ENCODE measurements around the gene TBK1.

TBK1 gene

DNA sequence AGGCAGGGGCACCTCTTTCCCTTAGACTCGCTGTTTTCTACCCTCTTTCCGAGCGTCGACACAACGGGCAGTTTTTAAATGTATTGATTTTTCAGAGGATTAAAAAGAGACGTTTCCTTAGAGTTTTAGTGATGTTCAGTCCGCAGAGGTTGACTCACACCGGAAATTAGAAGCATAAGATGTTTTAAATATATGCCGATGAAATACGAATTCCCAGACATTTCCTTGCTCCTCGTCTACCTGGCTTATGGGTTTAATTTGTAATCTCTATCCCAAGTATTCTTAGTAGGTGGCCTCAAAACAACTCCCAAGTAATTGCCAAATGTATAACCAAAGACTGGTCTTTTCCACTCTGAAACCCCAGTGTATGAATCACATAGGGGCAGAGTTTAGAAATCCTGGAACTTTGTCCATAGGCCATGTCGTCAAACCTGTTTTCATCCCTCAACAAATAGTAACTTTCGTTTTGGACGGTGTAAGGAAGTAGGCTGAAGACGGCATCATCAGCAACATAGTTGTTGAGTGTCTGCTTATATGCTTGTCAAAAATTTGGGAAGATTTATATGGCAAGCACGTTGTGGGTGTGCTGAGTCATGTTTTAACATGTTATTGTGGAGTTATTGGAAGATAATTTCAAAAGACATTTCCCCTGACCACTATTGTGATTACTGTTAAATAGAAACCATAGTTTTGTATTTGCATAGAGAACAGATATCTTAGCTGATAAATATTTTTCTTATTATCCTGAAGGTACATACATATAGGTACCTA, 824 bp downstream of the TBK1 start:
- no peak for DNase-seq

DNA sequence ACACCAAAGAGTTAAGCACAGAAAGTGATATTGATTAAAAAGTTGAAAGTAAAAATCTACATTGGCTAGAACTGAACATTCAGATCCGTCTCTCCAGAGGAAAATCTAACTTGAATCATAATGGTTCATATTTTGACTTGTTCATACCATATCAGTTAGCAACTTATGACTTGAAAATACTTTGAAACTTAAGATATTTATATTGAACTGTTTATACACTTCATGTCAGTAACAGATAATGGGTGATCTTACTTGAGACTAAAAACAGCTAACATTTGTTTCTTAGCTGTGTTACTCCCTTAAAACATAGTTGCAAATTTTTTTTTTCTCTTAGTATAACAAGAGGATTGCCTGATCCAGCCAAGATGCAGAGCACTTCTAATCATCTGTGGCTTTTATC, 3.6 kb downstream of the TBK1 start:
- DNase-seq, result no peak

DNA sequence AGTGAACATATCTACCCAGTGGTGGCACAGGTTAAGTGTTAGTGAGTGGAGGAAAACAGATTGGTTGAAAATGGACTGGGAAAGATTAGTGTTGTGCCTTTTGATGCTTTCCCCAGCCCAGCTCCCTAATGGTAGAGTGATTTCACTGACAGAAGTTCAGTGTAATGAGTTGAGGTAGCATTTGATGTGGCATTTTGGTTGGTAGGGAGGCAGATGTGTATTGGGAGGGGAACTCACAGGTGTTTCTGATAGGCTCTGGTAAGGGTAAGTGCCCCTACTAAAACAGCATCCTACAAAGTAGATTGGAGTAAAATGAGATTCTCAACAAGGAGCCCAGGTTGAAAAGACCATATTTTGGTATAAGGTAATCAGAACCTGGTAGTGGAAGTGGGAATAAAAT, 4.2 kb downstream of the TBK1 start:
- no peak for DNase-seq

DNA sequence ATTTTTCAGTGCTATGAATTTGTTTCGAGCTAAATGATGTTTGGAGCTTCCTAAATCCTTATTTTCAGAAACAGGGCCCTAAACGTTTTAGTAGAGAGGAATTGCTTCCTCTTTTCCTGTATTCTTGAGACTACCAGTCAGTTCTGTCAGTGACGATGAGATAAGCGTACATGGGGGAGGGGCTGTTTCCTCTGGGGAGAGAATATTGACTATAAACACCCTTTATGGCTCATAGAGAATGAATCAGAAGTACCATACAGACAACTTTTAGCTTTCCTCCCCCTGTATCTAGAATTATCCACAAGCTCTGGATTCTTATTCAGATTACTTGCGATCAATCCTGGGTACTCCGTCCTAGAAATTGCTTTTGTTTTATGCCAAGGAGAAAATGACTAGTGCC, 5.1 kb downstream of the TBK1 start:
- DNase-seq, result no peak

DNA sequence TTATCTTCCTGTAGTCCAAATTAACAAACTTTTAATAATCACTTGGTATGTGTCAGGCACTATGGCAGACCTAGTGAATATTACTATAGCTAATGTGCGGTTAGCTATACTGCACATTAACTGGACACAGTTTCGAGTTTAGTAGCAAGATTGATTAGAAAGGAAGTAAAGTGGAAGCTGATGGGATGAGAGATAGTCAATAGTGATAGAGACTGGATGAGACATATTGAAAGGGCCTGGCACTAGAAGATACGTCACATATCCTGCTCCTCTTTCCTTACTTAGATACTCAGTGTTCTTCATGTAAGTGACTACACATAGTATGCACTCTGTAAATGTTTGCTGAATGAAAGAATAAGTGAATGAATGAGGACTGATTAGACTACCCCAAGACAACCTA, 5.5 kb downstream of the TBK1 start:
- DNase-seq, result no peak

DNA sequence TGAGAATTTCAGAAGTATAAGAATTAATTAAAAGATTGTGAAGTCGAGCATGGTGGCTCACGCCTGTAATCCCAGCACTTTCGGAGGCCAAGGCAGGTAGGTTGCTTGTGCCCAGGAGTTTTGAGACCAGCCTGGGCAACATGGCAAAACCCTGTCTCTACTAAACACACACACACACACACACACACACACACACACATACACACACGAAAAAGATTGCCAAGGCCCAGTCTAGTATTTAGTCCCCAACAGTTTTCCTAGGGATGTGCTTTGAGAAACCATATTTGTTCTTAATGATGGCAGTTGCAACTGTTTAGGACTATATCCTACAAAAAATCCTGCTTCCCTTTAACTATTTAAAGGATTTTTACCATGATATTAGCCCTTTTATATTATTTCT, 6.0 kb downstream of the TBK1 start:
- no peak for DNase-seq

DNA sequence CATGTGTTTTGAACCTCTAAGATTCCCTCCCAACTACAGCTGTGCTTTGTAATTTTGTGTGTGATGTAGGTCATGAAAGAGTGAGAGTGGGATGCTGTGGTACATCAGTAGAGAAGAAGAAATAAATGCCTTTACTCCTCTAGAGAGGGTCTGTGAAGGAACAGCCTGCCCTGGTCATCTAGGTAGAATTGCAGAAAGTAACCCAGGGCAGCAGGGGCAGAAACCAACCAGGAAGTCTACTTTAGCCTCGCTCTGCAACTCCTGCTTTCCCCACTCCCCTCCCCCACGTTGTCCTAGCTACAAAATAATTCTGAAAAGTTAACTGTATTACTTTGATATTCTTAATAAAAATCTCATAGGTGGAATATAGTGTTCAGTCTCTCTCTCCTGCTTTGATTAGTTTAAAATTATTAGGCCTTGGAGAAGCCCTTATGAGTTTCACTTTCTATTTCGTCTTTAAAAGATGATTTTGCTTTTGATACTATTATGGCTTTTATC, 7.5 kb downstream of the TBK1 start:
- DNase-seq, result no peak

DNA sequence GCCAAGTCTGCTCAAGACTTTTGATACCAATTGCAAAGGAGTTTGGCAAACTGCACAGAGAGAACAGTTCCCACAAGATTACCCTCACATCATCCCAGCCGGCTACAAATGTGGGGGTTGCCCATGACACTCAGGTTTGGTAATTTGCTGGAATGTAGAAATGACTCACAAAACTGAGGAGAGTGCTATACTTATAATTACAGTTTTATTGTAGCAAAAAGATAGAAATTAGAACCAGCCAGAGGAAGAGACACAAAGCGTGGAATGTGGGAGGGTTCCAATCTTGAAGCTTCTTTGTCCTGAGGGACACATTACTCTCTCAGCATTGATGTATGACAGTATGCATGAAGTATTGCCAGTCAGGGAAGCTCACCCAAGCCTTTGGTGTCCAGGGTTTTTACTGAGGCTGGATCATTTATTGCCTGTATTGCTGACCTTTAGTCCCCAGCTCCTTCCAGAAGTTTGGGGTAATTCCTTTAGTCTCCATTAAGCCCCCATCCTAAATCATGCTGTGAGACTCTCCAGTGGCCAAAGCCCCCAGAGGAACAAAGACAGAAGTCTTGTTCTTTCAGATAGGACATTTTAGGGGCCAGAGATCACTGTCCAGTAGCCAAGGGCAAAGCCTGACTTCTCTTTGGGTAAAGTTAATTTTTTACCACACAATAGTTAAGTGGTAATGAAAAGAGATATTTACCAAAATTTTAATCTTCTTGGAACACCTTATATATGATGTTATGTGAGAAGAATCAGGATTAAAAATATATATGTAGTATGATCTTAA, 9.9 kb downstream of the TBK1 start:
- peak; percentile 6 for DNase-seq

DNA sequence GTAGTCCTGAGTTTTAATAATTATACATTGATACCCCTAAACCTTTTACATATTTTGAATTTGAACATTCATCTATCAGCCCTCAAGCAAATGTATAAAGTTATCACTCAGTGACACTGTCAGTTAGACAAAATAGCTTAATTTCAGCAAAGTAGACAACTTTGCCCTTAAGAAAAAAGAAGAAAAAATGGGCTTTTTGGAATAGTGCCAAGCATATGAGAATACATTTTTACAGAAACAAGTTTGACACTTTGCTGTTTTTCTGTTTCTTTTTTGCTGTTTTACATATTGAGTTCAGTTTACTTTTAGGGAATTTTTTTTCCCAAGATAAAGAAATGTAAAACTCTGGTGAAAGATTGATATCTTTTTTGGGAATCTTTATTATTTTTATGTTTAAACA, 14.3 kb downstream of the TBK1 start:
- DNase-seq, result no peak

DNA sequence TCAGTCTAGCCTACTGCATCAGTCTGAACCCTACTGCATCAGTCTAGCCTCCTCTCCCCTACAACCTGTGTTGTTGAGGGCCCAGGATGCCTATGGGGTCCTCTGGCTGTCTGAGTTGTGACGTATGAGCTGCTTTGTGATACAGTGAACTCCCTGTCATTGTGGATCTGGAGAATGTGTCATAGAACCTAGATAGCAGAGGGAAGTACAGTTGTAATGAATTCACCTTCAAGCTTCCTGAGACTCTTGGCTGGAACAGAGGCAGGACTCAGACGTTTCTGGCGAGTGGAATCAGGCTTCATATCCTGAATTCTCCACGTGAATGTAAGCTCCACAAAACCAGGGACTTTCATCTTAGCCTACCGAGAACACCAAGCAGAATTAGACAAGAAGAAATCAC, 17.0 kb downstream of the TBK1 start:
- no peak for DNase-seq

DNA sequence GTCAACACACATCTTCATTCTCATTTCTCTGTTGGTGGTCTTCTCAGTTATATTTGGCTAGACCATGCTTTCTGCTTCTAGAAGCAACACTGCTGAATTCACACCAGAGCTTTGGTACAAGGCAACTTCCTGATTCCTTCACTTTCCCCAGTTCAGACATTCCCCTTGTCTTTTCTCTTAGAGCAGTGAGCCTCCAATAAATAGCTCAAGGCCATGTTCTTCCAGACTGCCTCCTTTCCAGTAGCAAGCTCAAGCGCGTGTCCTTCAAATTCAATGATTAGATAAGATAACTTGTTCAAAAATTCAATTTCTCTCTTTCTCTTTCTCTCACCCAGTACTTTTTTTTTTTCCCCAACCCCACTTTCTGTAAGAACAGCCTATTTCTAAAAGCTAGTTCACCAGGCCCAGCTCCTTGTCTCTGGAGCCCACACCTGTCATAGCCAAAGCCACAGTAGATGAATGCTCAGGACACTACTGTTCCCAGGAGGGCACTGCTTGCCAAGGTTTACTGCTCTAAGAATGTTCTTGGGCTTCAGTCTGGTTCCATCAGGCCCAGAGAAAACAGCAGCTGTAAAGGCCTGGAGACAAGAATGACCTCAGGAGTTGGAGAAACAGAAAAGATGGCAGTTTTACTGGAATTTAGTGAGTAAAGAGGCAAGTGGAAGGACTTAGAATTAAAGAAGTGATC, 17.7 kb downstream of the TBK1 start:
- DNase-seq, result no peak

DNA sequence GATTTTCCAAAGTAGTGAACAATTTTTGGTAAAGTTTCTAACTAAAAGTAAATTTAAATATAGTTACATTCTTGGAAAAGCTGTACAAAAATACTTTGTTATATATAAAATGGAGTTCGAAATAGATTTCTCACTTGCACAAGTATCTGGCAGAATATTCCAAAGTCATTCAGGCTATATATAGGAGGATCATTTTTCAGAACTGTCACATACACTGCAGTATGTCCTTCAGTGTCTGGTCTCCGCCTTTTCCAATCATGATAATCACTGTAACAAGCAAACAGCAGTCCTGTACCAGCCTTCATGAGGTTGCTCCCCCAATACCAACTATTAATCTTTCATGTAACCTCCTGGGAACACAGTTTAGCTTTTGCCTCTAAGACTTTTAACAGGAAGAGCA, 18.6 kb downstream of the TBK1 start:
- DNase-seq, result no peak

DNA sequence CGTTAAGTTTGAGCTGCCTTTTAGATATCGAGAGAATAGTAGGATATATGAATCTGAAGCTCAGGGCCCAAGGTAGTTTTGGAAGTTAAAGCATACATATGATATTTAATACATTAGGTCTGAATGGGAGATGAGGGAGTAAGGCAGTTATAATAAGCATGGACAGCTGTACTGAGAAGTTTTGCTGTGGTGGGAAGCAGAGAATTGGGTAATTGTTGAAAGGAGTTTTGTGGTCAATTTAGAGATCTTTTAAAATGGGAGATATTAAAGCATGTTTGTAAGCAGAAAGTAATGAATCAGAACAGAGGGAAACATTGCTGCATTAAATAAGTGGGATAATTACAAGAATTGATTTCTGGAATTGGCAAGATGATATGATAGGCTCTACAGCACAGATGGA, 21.3 kb downstream of the TBK1 start:
- DNase-seq, result no peak

DNA sequence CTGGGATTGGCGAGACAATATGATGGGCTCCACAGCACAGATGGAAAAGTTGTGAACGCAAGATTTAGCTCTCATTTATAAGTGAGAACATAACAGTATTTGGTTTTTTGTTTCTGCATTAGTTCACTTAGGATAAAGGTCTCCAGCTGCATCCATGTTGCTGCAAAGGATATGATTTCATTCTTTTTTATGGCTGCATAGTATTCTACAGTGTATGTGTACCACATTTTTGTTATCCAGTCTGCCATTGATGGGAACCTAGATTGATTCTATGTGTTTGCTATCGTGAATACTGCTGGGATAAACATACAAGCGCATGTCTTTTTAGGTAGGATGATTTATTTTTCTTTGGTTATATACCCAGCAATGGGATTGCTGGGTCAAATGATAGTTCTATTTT, 23.6 kb downstream of the TBK1 start:
- DNase-seq, result no peak

DNA sequence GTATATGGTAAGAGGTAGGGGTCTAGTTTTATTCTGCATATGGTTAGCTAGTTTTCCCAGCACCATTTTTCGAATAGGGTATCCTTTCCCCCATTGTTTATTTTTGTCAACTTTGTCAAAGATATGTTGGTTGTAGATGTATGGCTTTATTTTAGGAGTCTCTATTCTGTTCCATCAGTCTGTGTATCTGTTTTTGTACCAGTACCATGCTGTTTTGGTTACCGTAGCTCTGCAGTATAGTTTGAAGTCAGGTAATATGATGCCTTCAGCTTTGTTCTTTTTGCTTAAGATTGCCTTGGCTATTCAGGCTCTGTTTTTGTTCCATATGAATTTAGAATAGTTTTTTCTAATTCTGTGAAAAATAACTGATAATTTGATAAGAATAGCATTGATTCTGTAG, 24.9 kb downstream of the TBK1 start:
- no peak for DNase-seq

DNA sequence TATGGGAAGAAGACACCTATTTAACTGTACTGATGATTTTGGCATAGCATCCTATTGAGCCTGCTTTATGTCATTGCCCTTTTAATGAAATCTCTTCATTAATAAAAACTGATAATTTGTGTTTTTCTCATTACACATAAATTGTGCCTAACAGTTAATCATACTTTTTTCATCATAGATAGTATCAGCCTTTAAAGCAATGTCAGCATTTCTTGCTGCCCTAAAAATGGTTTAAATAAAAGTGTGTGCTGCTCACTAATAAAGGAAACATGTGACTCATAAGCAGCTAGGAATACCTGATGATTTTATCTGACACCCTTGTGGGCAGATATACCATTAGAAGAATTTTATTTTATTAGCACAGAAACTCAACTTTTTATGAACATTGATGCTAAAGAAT, 26.7 kb downstream of the TBK1 start:
- no peak for DNase-seq

DNA sequence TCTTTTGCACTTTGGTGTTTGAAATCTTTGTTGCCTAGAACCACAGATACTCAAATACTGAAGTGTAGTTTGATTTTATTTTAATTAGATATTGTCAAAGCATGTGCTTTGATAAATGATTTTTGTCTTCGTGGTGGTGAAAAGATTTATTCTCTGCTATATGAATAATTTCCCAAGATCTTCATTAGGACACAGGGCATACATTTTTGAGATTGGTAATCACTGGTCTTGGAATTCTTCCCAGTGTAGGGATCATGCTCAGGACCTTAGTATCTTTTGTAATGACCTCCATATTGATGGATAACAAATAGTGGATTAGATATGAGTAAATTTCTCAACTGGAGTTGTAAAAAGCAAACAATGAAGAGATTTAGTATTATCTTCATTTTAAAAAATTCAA, 28.2 kb downstream of the TBK1 start:
- DNase-seq, result no peak

DNA sequence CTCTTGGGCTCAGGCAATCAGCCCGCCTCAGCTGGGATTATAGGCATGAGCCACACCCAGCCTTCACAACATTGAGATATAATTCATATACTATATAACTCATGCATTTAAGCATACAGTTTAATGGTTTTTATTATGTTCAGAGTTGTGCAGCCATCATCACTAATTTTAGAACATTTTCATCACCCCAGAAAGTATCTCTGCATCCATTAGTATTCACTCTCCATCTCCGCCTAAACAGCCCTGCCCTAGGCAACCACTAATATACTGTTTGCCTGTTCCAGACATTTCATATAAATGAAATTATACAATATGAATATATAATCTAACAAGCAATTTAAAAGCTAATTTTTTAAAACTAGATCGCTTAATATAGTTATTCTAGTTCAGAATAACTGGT, 34.7 kb downstream of the TBK1 start:
- no peak for DNase-seq

DNA sequence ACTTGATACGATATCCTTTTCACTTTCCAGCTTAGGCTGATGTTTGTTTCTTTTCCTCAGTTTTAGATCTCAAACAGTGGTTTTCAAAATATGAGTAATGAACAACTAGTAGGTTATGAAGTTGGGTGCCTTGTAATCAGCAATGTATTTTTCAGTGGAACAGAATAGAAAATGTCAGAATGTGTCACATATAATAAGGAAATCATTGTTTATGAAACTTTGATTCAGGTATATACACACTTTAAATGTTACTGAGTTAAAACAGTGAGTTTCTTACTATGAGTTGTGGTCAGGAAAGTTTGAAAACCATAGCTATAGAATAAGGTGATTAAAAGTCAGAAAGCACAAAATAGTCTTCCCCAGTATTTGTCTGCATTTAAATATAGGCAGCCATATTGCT, 39.8 kb downstream of the TBK1 start:
- DNase-seq, result no peak

DNA sequence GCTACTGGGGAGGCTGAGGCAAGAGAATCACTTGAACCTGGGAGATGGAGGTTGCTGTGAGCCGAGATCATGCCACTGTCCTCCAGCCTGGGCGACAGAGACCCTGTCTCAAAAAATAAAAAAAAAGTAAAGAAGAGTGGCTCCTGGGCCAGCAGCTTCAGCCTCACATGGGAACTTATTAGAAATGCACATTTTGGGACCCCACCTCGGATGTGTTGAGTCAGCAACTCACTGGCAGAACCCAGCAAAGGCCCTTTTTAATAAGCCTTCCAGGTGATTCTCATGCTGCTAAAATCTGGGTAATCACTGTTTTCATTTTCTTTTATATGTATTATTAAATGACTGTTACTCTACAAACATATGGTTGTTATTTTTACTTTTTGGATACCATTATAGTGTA, 41.6 kb downstream of the TBK1 start:
- DNase-seq, result no peak

DNA sequence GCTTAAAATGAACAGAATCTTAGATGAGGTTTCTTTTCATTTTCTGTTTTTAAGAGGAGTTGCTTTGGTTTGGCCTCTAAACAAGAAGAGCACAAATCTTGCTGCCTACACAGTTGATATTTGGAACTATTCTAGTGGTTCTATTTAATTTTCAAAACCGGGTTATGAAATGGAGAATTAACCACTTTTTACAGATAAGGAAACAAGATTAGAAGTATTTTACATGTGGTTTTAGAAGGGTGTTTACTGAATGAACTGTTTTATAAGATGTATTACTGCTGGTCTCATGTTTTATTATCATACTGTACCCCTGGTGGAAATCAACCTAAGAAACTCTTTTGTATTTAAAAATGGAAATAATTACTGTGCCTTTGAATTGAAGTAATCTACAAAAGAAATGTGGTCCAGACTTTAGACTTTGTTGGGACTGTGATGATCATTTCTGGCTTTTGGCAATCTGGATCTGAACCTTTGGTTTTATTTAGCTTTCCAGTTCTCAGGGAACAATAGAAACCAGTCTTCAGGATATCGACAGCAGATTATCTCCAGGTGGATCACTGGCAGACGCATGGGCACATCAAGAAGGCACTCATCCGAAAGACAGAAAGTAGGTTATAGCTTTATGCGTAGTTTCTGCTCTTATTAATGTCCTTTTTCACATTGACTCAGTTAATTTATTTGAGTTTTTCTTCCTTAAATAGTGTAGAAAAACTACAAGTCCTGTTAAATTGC, 43.2 kb downstream of the TBK1 start:
- no peak for DNase-seq

DNA sequence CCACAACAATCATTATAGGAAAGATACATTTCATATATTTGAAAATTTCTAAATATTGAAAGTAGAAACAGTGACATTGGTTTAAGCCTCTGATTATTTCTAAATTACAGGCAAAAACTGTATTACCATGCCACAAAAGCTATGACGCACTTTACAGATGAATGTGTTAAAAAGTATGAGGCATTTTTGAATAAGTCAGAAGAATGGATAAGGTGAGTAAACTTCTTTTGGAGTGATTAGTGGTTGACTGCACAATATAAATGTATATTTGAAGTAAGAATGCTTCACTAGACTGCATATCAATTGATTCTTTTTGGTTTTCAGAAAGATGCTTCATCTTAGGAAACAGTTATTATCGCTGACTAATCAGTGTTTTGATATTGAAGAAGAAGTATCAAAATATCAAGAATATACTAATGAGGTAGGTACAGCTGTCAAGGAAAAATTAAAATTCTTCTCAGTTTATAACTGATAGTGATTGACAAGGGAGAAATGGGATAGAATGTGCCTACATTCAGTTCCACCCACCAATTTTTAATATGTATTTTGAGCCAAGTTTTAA, 45.0 kb downstream of the TBK1 start:
- no peak for DNase-seq

DNA sequence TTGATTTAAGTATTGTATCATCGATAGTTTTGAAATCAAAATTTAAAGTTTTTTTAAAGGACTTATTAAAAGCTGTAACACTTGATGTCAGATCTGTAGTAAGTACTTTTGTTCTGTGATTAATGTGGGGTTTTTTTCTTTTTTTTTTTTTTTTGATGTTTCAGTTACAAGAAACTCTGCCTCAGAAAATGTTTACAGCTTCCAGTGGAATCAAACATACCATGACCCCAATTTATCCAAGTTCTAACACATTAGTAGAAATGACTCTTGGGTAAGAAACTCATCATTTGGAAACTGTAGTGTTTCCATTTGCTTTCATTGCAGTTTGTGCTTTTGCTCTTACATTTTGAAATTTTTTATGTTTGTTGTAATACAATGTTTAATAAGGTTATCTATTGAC, 45.6 kb downstream of the TBK1 start:
- DNase-seq, result no peak
